NCI-H1436 treated with DMSO at 0.1 percent for 48 hours (cell line): ENCODE results near the gene ADK.
A peak's percentile ranks its signal among the peaks of the same experiment; 100 is the strongest.

Source experiments
- DNase-seq: peaks from one replicate; lab custom pipeline; 2025; lab: John Stamatoyannopoulos, UW

The ADK gene

DNA sequence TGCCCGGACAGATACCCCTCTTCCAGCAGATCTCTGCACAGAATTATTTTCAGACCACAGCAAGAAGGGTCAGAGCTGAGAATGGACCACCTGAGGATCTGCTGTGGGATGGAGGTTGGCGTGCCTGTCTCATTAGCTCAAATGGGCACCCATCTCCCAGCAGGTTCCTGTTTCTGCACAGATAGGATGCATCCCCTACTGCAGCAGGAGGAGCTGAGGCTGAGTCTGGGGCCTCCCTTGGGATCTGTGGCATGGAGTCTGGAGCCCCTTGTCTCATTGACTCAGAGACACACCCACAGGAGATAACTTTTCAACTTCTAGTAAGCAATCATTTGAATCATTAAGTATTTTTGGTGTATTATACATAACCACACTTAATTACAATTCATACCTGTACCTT lies 212.7 kb downstream of the ADK start:
- DNase-seq, result no peak

- no peak for DNase-seq
These were observed 214.1 kb downstream of the ADK start for GRCh38 chr10:74365109-74365508.

DNA sequence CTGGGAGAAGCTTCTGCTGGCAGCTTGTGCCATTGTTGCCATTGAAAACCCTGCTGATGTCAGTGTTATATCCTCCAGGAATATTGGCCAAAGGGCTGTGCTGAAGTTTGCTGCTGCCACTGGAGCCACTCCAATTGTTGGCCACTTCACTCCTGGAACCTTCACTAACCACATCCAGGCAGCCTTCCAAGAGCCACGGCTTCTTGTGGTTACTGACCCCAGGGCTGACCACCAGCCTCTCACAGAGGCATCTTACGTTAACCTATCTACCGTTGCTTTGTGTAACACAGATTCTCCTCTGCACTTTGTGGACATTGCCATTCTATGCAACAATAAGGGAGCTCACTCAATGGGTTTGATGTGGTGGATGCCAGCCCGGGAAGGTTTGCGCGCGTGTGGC lies 220.7 kb downstream of the ADK start:
- DNase-seq, result no peak

DNA sequence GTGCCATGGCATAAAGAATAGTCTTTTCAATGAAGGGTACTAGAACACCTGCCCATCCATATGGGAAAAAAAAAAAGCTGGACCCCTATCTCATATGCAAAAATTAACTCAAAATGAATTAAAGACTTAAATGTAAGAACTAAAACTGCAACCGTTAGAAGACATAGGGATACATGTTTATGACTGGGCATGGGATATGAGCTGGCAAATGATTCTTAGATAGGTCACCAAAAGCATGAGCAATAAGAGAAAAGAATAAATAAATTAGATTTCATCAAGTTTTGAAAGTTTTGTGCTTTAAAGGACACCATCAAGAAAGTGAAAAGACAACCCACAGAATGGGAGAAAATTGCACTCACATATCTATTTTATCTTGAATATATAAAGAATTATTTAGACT lies 222.0 kb downstream of the ADK start:
- DNase-seq, result no peak

GRCh38 chr10:74377476-74377875 lies 226.5 kb downstream of the ADK start:
- no peak for DNase-seq

GRCh38 chr10:74379474-74379873 lies 228.5 kb downstream of the ADK start:
- DNase-seq, result no peak

GRCh38 chr10:74380795-74381194 lies 229.8 kb downstream of the ADK start:
- DNase-seq, result no peak

DNA sequence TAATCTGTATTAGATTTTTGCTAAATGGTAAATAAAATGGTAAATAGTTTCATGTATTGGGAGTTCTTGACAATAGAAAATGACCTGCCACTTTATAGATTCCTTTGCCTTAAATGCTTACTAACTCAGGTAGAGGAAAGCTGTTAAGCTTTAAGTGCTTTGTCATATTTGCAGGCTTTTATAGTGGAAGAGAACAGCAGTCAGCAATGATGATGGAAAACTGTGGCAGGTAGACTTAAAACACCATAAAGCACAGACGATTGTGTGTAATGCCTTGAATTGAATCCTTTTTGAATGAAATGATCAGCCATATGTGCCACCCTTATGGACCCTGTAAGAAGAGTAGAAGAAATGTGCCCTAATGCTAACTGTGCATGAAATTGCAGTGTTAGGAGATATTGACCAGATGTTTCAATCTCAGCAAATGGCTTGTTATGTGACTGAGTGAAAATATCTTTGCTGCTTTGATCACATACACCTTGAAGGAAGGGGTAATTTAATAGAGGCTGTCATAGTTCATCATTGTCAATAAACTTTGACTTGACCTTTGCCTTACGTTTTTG lies 230.4 kb downstream of the ADK start:
- no peak for DNase-seq

DNA sequence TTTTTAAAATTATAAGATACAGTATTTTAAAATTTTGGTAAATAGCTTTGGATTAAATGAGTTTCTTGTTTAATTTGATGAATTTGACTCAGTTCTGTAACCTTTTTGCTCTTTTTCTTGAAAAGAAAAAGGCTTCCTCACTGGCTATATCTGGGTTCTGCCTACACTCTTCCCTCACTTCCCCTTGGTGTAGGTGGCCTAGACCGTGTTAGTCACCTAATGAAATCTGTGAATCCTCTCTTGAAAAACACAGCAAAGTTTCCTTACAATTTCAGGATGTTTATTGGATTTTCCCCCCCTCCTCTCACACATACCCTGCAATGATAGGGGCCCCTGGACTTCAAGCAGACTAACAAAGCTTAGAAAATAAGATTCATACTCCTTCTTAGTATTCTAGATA lies 231.6 kb downstream of the ADK start:
- DNase-seq, result no peak

DNA sequence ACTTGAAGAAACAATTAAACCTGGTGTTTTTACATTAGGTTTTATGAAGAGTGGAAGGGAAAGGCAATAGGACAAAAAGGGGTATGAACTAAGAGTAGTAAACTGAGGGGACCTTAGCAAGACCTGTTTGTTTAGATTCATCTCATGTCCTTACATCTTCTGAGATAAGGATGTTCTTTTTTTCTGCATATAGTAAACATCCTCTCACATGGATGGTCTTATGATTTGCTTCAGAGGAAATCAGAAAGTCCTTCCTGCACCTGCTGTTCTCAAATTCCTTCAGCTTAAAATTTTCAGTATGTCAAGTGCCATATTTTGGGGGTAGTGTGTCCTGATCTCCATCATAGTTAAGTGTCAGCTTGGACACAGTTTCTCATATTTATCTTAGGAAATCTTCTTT lies 232.6 kb downstream of the ADK start:
- DNase-seq, result no peak

DNA sequence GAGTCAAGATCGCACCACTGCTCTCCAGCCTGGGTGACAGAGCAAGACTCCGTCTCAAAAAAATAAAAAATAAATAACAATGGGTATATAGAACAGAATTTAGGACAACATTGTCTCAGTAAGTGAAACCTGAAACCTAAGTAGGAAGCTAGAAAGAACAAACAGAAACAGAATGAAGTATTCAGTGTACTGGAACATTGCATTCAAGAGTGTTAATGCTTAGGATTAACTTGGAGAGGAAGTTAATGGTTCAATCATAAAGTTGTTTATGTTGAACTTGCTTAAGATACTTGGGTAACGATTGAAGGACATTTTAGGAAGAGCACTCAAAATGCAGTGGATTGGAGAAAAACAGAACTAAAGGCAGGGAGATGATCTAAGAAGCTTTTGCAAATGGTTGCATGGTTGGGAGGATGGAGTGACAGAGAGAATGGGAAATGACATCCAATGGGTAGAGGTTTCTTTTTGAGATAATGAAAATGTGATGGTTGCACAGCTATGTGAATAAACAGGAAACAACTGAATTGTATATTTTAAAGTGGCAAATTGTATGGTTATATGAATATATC lies 233.7 kb downstream of the ADK start:
- no peak for DNase-seq

GRCh38 chr10:74388801-74389200 lies 237.8 kb downstream of the ADK start:
- DNase-seq, result no peak

DNA sequence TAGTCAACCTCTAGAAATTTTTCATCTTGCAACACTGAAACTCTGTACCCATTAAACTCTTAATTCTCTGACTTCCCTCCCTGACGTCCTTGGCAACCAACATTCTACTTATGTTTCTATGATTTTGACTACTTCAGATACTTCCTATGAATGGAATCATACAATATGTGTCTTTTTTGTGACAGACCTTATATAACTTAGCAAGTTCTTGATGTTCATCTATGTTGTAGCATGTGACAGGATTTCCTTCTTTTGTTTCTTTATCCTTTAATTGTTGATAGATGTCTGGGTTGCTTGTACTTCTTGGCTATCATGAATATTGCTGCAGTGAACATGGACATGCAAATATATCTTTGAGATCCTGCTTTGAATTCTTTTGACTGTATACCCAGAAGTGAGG lies 240.8 kb downstream of the ADK start:
- DNase-seq, result no peak

DNA sequence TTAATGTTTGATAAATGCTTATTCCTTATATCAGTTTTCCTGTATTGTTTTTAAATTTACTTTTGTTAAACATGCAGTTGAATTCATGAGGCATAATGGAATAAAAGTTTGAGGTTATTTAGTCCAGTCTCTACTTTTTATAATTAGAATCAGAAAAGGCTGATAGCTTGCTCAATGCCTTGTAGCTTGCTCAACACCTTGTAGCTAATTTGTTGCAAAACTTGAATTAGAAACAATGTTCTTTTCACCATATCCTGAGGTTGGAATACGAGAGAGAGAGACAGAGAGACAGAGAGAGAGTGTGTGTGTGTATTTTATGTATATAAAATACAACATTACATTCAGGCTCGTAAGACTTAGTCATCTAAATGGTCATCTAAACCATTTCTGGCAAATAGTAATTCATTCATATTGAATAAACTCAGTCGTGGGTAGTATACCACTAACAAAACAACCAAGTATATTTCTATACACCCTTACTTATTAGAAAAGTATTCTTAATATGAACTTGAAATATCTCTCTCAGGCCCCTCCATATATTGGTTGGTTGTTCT lies 243.5 kb downstream of the ADK start:
- DNase-seq, result no peak

DNA sequence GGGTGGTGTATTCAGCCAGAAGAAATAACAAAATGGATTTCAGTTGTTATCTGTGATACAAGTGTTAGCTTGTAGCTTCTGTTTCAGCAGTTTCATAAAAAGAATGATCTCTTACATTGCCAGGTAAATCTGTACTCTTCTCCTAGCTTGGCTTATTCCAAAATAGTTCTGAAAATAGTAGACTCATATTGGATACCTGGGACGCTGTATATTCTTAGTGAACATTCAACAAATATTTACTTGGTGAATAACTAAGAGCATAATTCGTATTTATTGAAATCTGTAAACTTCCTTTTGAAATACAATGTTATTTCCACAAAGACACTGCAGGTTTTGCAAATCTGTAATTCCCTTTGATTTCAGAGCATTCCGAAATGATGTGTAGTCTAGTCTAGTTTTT lies 249.2 kb downstream of the ADK start:
- DNase-seq, result no peak

DNA sequence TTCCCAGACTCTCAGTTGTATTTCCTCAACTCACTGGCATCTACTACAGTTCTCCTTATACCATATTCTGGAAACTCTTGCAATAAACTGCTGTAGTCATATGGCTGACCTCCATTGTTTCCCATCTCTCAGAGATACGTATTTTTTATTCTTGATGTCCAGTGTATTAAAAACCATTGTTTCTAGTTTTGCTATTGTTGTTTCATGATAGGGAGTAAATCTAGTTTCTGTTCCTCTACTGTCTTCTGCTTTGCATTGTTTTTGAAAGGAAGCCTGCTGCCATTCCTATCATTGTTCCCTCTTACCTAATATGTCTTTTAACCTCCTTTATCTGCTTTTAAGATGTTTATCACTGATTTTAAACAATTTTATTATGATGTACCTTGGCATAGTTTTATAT lies 255.0 kb downstream of the ADK start:
- no peak for DNase-seq

- DNase-seq, result no peak
These were observed 264.3 kb downstream of the ADK start for GRCh38 chr10:74415146-74415839.

- DNase-seq, result no peak
These were observed 266.4 kb downstream of the ADK start for GRCh38 chr10:74417397-74417796.

- peak; percentile 99 for DNase-seq
These were observed 267.4 kb downstream of the ADK start for GRCh38 chr10:74418285-74418872.

DNA sequence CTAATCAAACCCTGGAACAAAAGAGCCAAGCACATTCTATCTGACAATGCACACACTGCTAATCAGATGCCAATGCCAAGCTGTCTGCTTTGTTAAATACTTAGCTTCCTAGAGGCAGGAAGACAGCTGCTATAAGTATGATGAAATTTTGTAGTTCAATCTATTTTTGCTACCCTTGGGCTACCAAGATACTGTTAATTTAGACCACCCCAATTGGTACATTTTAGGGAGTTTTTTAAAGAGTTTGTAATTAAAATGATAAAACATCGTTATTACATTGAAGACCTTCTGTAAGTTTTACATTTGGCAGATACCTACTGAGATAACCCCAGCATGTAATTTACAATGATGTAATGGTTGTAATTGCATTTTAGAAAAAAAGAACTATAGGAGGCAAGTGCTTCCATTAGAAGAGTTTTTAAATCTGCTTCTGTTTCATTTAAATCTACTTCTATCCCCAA lies 268.5 kb downstream of the ADK start:
- no peak for DNase-seq

DNA sequence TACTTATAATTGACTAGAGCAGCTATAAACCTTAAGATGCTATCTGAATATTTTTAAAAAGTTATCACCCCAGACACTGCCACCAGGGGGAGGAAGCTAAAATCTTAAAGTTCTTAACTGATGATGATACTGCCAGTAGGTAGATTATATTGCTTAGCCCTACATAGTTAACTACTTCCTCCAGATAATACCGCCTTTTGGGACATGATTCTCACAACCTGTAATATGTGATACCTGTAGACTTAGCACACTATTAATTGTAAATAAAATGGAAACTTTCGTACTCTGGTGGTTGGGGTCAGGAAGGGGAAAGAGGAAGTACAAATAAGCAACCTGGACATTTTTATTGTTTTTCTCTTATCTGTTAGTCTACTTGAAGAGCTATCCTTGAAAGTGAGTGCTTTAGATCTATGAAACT lies 268.9 kb downstream of the ADK start:
- no peak for DNase-seq

DNA sequence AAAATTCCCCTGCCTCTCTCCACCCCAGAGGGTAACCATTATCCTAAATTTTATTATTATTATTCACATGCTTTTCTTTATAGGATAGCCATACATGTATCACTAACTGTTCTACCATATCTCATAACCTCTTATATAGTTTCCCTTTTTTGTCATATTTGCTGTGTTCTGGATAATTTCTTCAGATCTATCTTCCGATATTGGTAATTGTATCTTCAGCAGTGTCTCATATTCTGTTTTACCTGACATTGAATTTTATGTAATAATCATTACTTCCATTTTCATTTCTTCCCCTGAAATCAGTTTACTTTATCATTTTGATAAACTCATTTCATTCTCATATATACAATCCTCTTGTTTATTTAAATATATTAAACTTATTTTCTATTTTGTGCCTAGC lies 273.5 kb downstream of the ADK start:
- no peak for DNase-seq

DNA sequence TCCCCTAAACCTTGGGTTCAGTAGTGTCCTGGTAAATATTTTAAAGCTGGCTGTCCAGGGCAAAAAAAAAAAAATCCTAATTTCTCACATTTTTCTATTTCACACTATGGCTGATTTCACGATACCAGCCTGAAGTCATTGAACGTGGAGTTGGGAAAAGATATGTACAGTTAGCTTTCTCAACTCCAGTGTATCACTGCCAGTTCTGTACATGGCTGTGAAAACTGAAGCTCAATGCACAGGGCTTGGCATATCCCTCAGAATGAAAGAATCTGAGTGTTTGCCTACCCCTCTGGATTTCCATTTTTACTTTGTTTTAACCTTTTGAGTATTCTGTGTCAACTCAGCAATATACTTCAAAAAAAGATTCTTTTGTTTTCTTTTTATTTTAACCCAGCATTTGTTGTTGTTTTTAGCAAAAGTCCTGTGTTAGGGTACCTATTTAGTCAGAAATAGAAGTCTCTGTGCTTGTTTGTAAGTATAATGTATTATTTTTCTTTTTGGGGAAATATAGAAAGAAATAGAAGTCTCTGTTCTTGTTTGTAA lies 274.5 kb downstream of the ADK start:
- DNase-seq, result no peak
